Measurements from ENCODE around the gene MYO3B.
"Not testable (repeated sequence)": the region's sequence is repeated elsewhere in the genome, so short reads cannot be mapped to it uniquely, and the experiment has no call there.

MYO3B gene

DNA sequence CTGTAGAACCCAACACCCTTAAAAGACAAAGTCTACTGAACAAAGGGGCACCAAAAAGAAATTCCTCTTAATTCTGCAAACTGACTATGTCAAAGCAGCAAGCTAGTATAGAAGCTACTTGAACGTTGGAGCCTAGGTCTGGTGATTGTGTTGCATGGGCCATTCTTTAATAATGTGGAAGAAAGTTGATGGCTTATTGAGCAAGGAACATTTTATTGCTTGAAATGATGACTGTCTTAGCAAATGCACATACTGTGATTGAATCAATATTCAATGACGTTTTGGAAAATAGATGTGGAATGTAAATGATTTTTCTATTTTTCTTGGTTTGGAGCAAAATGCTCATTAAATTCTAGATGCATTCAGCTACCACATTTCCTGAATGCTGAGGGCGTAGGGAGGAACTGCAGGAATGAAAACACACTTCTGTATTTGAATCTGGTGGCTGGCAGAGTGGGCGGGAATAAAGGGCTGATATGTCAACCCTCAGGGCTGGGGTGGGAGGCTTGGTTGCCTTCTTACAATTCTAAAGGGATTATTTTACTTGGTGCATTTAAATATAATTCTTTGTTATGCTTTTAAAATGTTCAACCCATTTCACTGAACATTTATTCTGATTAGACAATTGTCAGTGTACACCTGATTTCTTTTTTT, 26.5 kb downstream of the MYO3B start:
- CTCF ChIA-PET = interaction anchor here (0.7 kb wide), 1 partner anchor 456 kb away, joined by 3 read pairs; no protein-coding TSS in a partner anchor
- POLR2A ChIA-PET (ENCODE audit: low non-redundant PET) = no interaction called here
- H3K27ac ChIP-seq = no peak overlapping the region
- no peak for DNase-seq (ENCODE audit: low spot score)
- TF ChIP-seq, protein P1, sequence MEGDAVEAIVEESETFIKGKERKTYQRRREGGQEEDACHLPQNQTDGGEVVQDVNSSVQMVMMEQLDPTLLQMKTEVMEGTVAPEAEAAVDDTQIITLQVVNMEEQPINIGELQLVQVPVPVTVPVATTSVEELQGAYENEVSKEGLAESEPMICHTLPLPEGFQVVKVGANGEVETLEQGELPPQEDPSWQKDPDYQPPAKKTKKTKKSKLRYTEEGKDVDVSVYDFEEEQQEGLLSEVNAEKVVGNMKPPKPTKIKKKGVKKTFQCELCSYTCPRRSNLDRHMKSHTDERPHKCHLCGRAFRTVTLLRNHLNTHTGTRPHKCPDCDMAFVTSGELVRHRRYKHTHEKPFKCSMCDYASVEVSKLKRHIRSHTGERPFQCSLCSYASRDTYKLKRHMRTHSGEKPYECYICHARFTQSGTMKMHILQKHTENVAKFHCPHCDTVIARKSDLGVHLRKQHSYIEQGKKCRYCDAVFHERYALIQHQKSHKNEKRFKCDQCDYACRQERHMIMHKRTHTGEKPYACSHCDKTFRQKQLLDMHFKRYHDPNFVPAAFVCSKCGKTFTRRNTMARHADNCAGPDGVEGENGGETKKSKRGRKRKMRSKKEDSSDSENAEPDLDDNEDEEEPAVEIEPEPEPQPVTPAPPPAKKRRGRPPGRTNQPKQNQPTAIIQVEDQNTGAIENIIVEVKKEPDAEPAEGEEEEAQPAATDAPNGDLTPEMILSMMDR (conservative IDR thresholded peaks at IDR 0.05; ENCODE audit: low read depth) = no peak

DNA sequence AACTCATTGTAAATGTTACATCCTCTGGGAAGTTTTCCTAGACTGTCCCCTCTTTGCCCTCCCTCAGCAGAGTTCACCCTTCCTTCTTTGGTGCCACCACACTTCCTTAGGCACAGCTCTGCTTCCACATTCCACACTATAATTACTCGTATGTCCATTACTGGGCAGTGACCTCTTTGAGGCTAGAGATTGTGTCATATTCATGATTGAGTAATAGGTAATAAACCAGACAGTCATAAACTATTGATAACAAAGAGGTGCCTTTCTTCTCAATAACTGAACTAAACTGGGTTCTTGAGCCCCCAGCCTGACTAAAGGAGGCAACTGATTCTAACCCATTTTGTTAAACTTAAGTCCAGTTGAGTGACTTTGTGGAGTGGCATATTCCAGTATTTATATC, 28.3 kb downstream of the MYO3B start:
- H3K27ac ChIP-seq = no peak overlapping the region
- no peak for DNase-seq (ENCODE audit: low spot score)
- TF ChIP-seq, protein P1 (conservative IDR thresholded peaks at IDR 0.05; ENCODE audit: low read depth) = no peak
- CTCF ChIA-PET = no interaction called here
- POLR2A ChIA-PET (ENCODE audit: low non-redundant PET) = no interaction called here

DNA sequence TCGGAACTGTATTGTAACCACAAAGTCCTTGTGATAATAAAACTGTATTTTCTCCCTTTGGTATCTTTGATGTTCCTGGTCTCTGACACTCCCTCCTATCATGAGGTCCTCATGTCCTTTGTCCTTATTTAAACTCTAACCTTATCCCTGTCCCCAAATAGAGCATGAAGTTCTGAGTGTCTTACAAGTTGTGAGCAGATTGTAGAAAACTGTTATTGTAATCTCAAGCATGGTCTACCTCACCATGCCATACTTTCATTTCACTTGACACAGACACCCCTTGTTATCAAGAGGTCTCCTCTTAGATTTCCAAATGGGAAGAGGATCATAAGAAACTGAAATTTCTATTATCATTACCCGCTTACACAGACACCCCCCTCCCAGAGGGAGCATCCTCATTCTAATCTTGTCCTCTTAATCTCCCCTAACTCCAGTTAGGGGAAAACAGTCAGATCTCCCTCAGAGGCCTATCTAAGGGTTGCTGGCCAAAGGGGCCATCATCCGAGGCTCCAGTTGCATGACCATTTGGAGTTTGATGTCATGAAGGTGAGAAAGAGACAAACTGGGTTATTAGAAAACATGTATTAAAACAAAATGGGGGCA, 29.0 kb downstream of the MYO3B start:
- no peak overlapping the region for H3K27ac ChIP-seq
- DNase-seq (ENCODE audit: low spot score) = no peak
- TF ChIP-seq, protein P1 (conservative IDR thresholded peaks at IDR 0.05; ENCODE audit: low read depth) = no peak
- ChIA-PET CTCF (no interaction called here), POLR2A (ENCODE audit: low non-redundant PET) (no interaction called here)

GRCh38 chr2:170207901-170208300, 30.0 kb downstream of the MYO3B start:
- H3K27ac ChIP-seq = no peak overlapping the region
- TF ChIP-seq, protein P1 (conservative IDR thresholded peaks at IDR 0.05; ENCODE audit: low read depth) = no peak
- POLR2A ChIA-PET (ENCODE audit: low non-redundant PET) = no interaction called here
- CTCF ChIA-PET = no interaction called here
- DNase-seq (ENCODE audit: low spot score) = no peak

- TF ChIP-seq, protein P1 (conservative IDR thresholded peaks at IDR 0.05; ENCODE audit: low read depth) = no peak
- CTCF ChIA-PET = interaction anchor here (0.6 kb wide), 1 partner anchor 646 kb away, joined by 3 read pairs; no protein-coding TSS in a partner anchor
- H3K27ac ChIP-seq = no peak overlapping the region
- POLR2A ChIA-PET (ENCODE audit: low non-redundant PET) = no interaction called here
- no peak for DNase-seq (ENCODE audit: low spot score)
Measured at GRCh38 chr2:170208967-170209366, 31.0 kb downstream of the MYO3B start.

- no peak for DNase-seq (ENCODE audit: low spot score)
- POLR2A ChIA-PET (ENCODE audit: low non-redundant PET) = no interaction called here
- CTCF ChIA-PET = no interaction called here
- TF ChIP-seq, protein P1 (conservative IDR thresholded peaks at IDR 0.05; ENCODE audit: low read depth) = no peak
- no peak overlapping the region for H3K27ac ChIP-seq
Measured at GRCh38 chr2:170212625-170213280, 34.8 kb downstream of the MYO3B start.

GRCh38 chr2:170213281-170213625, 35.3 kb downstream of the MYO3B start:
- POLR2A ChIA-PET (ENCODE audit: low non-redundant PET); DNase-seq (ENCODE audit: low spot score): not testable (repeated sequence)

More at GRCh38 chr2:170213281-170213625, 35.3 kb downstream of the MYO3B start:
- H3K27ac ChIP-seq, CTCF ChIA-PET: not testable (repeated sequence)

Measured in RWPE1 (cell line).